HCT116 (cell line): ENCODE data around the gene NNT. TPM values are rescaled to one million over a fixed set of nuclear protein-coding genes. Genes with fewer than 3 reads are reported as not detected.
"Not testable (repeated sequence)": the region's sequence is repeated elsewhere in the genome, so short reads cannot be mapped to it uniquely, and the experiment has no call there.

ENCODE experiments used
- ATAC-seq: fragments of 200-7000 bp; cut with Tn5 transposase; 2 replicates; pipeline ENCODE4 v1.9.1; 2020; ENCODE audit warnings: mild to moderate bottlenecking, moderate library complexity
- BruUV-seq: library from RNA; stranded (reverse); fragments of 400-500 nt; replicated peaks from 2 replicates; lab custom pipeline; 2021; lab: Mats Ljungman, UMichigan
- CTCF ChIA-PET: fragments of 300-600 bp; sonication (Branson Sonifier 250); formaldehyde crosslinking; loops from one replicate; lab custom pipeline; 2021; ENCODE audit warnings: antibody characterized with exemption; lab: Charles Lee
- POLR2A ChIA-PET: fragments of 300-600, 350-600 bp; sonication (Branson Sonifier 250); formaldehyde crosslinking; loops from one replicate; lab custom pipeline; 2021; ENCODE audit warnings: antibody characterized with exemption; lab: Charles Lee
- RAD21 ChIA-PET, 2 experiments: fragments of 300-600 bp; sonication (Branson Sonifier 250); formaldehyde crosslinking; loops; one replicate each; lab custom pipeline; 2023; ENCODE audit warnings: low total read pairs in 2 of 2; ENCODE audit not compliant: uncharacterized antibody in 2 of 2, unreplicated experiment in 2 of 2, low non-redundant PET in 1 of 2; lab: Charles Lee
- DNase-seq: peaks from one replicate; pipeline ENCODE4 v3.0.0-alpha.2; 2010; ENCODE audit warnings: low read depth, low spot score
- H2AFZ ChIP-seq: fragments of 200-600 bp; shearing (Covaris generic), sonication (generic); 2 replicates; pipeline ENCODE4 v1.6.1; 2017; ENCODE audit warnings: low read depth, mixed run types, mixed read lengths, antibody characterized with exemption, low read length; ENCODE audit not compliant: poor library complexity, severe bottlenecking
- H3K27ac ChIP-seq: 2 replicates; pipeline ENCODE4 v1.5.1; 2012; ENCODE audit warnings: low read depth, low read length
- H3K27me3 ChIP-seq: fragments of 200-600 bp; sonication (generic); 2 replicates; pipeline ENCODE4 v1.6.1; 2016; ENCODE audit warnings: mixed run types, low read length, mixed read lengths; ENCODE audit not compliant: insufficient read depth
- H3K36me3 ChIP-seq, 2 experiments: fragments of 200-500 bp in 1 of 2; fragments of 200-600 bp in 1 of 2; sonication (Bioruptor generic) in 1 of 2; sonication (generic) in 1 of 2; 2 replicates each; pipeline versions ENCODE4 v1.5.1 to v1.6.1; 2014 to 2016; ENCODE audit warnings: low read length in 2 of 2, inconsistent platforms in 1 of 2, mixed read lengths in 1 of 2, mixed run types in 1 of 2; ENCODE audit not compliant: insufficient read depth in 2 of 2, control insufficient read depth in 1 of 2
- H3K4me1 ChIP-seq, 2 experiments: fragments of 200-600 bp in 1 of 2; sonication (generic) in 1 of 2; 2 replicates each; pipeline versions ENCODE4 v1.5.1 to v1.6.1; 2012 to 2017; ENCODE audit warnings: low read length in 2 of 2, inconsistent platforms in 1 of 2, mild to moderate bottlenecking in 1 of 2, mixed read lengths in 1 of 2, mixed run types in 1 of 2, moderate library complexity in 1 of 2; ENCODE audit not compliant: insufficient read depth in 2 of 2, control insufficient read depth in 1 of 2
- H3K4me2 ChIP-seq: fragments of 200-600 bp; sonication (generic); 2 replicates; pipeline ENCODE4 v1.6.1; 2017; ENCODE audit warnings: mixed run types, low read length, mixed read lengths
- H3K4me3 ChIP-seq, 2 experiments: fragments of 200-600 bp in 1 of 2; sonication (generic) in 1 of 2; replicated peaks in 1 of 2; 2 replicates each; pipeline ENCODE4 v1.5.1; 2011 to 2016; ENCODE audit warnings: low read length in 2 of 2, control low read depth in 1 of 2, low read depth in 1 of 2, mild to moderate bottlenecking in 1 of 2, mixed read lengths in 1 of 2, mixed run types in 1 of 2
- H3K79me2 ChIP-seq: fragments of 200-600 bp; sonication (generic); 2 replicates; pipeline ENCODE4 v1.6.1; 2017; ENCODE audit warnings: mild to moderate bottlenecking, mixed run types, low read length, moderate library complexity, mixed read lengths; ENCODE audit not compliant: insufficient read depth
- H3K9ac ChIP-seq: fragments of 200-600 bp; sonication (generic); 2 replicates; pipeline ENCODE4 v1.6.1; 2016; ENCODE audit warnings: low read length, mixed read lengths
- H3K9me2 ChIP-seq: fragments of 200-600 bp; sonication (generic), shearing (Covaris generic); 2 replicates; pipeline ENCODE4 v1.6.1; 2017; ENCODE audit warnings: mixed run types, mild to moderate bottlenecking, moderate library complexity; ENCODE audit not compliant: insufficient read depth
- H3K9me3 ChIP-seq, 2 experiments: fragments of 200-500 bp in 1 of 2; fragments of 200-600 bp in 1 of 2; sonication (Bioruptor generic) in 1 of 2; sonication (generic) in 1 of 2; 2 replicates each; pipeline ENCODE4 v1.6.1; 2014 to 2017; ENCODE audit warnings: low read length in 2 of 2, mixed read lengths in 2 of 2, inconsistent platforms in 1 of 2, low read depth in 1 of 2, mild to moderate bottlenecking in 1 of 2, mixed run types in 1 of 2, moderate library complexity in 1 of 2; ENCODE audit not compliant: control insufficient read depth in 1 of 2, insufficient read depth in 1 of 2
- H4K20me1 ChIP-seq: fragments of 200-600 bp; sonication (generic), shearing (Covaris generic); 2 replicates; pipeline ENCODE4 v1.6.1; 2017; ENCODE audit warnings: mixed run types, mild to moderate bottlenecking, moderate library complexity; ENCODE audit not compliant: insufficient read depth
- CEBPB ChIP-seq: IDR thresholded peaks from 2 replicates; pipeline ENCODE4 v1.6.1; 2012; ENCODE audit warnings: low read depth
- CTCF ChIP-seq, 3 experiments: fragments of 200-600 bp in 1 of 3; sonication (generic) in 1 of 3; IDR thresholded peaks in 2 of 3; conservative IDR thresholded peaks in 1 of 3; 2 replicates each; pipeline ENCODE4 v1.5.1; 2012 to 2017; ENCODE audit warnings: low read depth in 2 of 3, low read length in 2 of 3, antibody characterized with exemption in 1 of 3, borderline replicate concordance in 1 of 3, control low read depth in 1 of 3, mild to moderate bottlenecking in 1 of 3, mixed read lengths in 1 of 3, mixed run types in 1 of 3, moderate library complexity in 1 of 3; ENCODE audit not compliant: insufficient read depth in 1 of 3
- EGR1 ChIP-seq: IDR thresholded peaks from 2 replicates; pipeline ENCODE4 v1.6.1; 2012; ENCODE audit warnings: low read depth
- ELF1 ChIP-seq: IDR thresholded peaks from 2 replicates; pipeline ENCODE4 v1.6.1; 2012; ENCODE audit warnings: low read depth, borderline replicate concordance
- EZH2 ChIP-seq: fragments of 200-600 bp; sonication (generic); IDR thresholded peaks from 2 replicates; pipeline ENCODE4 v1.6.1; 2017; ENCODE audit warnings: antibody characterized with exemption, mixed run types
- MAX ChIP-seq: IDR thresholded peaks from 2 replicates; pipeline ENCODE4 v1.6.1; 2012
- YY1 ChIP-seq: IDR thresholded peaks from 2 replicates; pipeline ENCODE4 v1.6.1; 2011; ENCODE audit warnings: low read length, low read depth, moderate library complexity, mild to moderate bottlenecking; ENCODE audit not compliant: insufficient replicate concordance; ENCODE audit errors: extremely low read depth
- ZFX ChIP-seq: fragments of 450-650 bp; IDR thresholded peaks from 2 replicates; pipeline ENCODE4 v1.6.1; 2017
- ZNF274 ChIP-seq: fragments of 200-500 bp; sonication (Bioruptor generic); IDR thresholded peaks from 2 replicates; pipeline ENCODE4 v1.6.1; 2014; ENCODE audit warnings: mild to moderate bottlenecking, low read depth, low read length, inconsistent platforms
- intact Hi-C: fragments of 100-400 bp; cut with micrococcal nuclease; formaldehyde crosslinking; loops from 2 replicates; pipeline ENCODE4 v1.10.0; 2022
- total RNA-seq: library from RNA; stranded (reverse); gene quantifications from one replicate; pipeline ENCODE4 v1.2.1, GENCODE V29; 2021; ENCODE audit not compliant: unreplicated experiment

The NNT gene
- total RNA-seq, 1 experiment from 2014 or later: 0.32 TPM

- H3K4me1 ChIP-seq: no peaks in the 10 kb centered on the region
- no TSS peak for BruUV-seq
- TF ChIP-seq EGR1: no peak
- no peak for TF ChIP-seq YY1
- no peak for TF ChIP-seq ELF1
- TF ChIP-seq CTCF (IDR thresholded peaks at IDR 0.05 in 2 of 3, conservative IDR thresholded peaks at IDR 0.05 in 1 of 3; ENCODE audit: borderline replicate concordance in 1 of 3, insufficient read depth in 1 of 3, low read depth in 2 of 3, low read length in 2 of 3): no peak
- TF ChIP-seq ZFX: no peak
- no peak for TF ChIP-seq EZH2
- no peak for TF ChIP-seq MAX
- no peak for TF ChIP-seq ZNF274
- ChIA-PET POLR2A (no interaction called here), CTCF (no interaction called here), RAD21 (no interaction called here)
- H3K4me2 ChIP-seq: no peak overlapping the region
- H3K36me3 ChIP-seq: no peaks in the 10 kb centered on the region
- no peaks in the 10 kb centered on the region for H4K20me1 ChIP-seq
- no peaks in the 10 kb centered on the region for H3K9me3 ChIP-seq
- H3K4me3 ChIP-seq: no peak overlapping the region
- DNase-seq (no peak), ATAC-seq (no peak)
- intact Hi-C loops: no loop called here
- no peak overlapping the region for H3K27ac ChIP-seq
- H3K79me2 ChIP-seq: no peaks in the 10 kb centered on the region
- no peak overlapping the region for H3K9ac ChIP-seq
- H3K9me2 ChIP-seq: no peaks in the 10 kb centered on the region
- no peak overlapping the region for H2AFZ ChIP-seq
- H3K27me3 ChIP-seq: no peaks in the 10 kb centered on the region
These were observed 12.3 kb upstream of the NNT start for GRCh38 chr5:43590700-43591099.

GRCh38 chr5:43592363-43592762 is 10.6 kb upstream of the NNT start:
- no peaks in the 10 kb centered on the region for H3K27me3 ChIP-seq
- intact Hi-C loops: no loop called here
- RAD21 ChIA-PET: no interaction called here
- no peak overlapping the region for H3K4me2 ChIP-seq
- no TSS peak for BruUV-seq
- POLR2A ChIA-PET: no interaction called here
- ATAC-seq: no peak
- no peaks in the 10 kb centered on the region for H4K20me1 ChIP-seq
- H2AFZ ChIP-seq: no peak overlapping the region
- no peak overlapping the region for H3K4me3 ChIP-seq
- no peak for DNase-seq
- no peaks in the 10 kb centered on the region for H3K9me3 ChIP-seq
- H3K79me2 ChIP-seq: no peaks in the 10 kb centered on the region
- no peaks in the 10 kb centered on the region for H3K36me3 ChIP-seq
- no peaks in the 10 kb centered on the region for H3K9me2 ChIP-seq
- CTCF ChIA-PET: no interaction called here
- TF ChIP-seq MAX (no peak), ELF1 (no peak), CEBPB (no peak)
- H3K4me1 ChIP-seq: no peaks in the 10 kb centered on the region
- no peak overlapping the region for H3K9ac ChIP-seq
- no peak overlapping the region for H3K27ac ChIP-seq

- H3K9me3 ChIP-seq, H3K27me3 ChIP-seq, ATAC-seq, H3K4me2 ChIP-seq, H3K79me2 ChIP-seq, H3K9me2 ChIP-seq, H2AFZ ChIP-seq, H3K9ac ChIP-seq, intact Hi-C loops, H3K4me1 ChIP-seq, POLR2A ChIA-PET, RAD21 ChIA-PET, H3K4me3 ChIP-seq, BruUV-seq, H3K27ac ChIP-seq, DNase-seq, H3K36me3 ChIP-seq, H4K20me1 ChIP-seq, CTCF ChIA-PET: not testable (repeated sequence)
These were observed 4.1 kb upstream of the NNT start for GRCh38 chr5:43598927-43599326.
